Upper lobe of left lung (tissue), 4 donors: Measurements from ENCODE around the gene DUT.

Source experiments
- CTCF ChIP-seq, 6 experiments: fragments of 450-650 bp in 4 of 6; fragments of 200-600 bp in 2 of 6; sonication (generic) in 2 of 6; IDR thresholded peaks; one replicate each; pipeline ENCODE4 v1.5.1; 2016 to 2019; ENCODE audit warnings: antibody characterized with exemption in 6 of 6
- POLR2A ChIP-seq, 4 donors: fragments of 450-650 bp; IDR thresholded peaks; one replicate each; pipeline ENCODE4 v1.5.1; 2016 to 2017; ENCODE audit warnings: antibody characterized with exemption in 4 of 4, mild to moderate bottlenecking in 2 of 4
- POLR2AphosphoS5 ChIP-seq, 2 donors: sonication (generic); formaldehyde crosslinking; IDR thresholded peaks; one replicate each; pipeline ENCODE4 v1.5.1; 2017; ENCODE audit warnings: antibody characterized with exemption in 2 of 2

- TF ChIP-seq CTCF (IDR thresholded peaks at IDR 0.05) (no peak), POLR2A (IDR thresholded peaks at IDR 0.05) (no peak), POLR2AphosphoS5 (IDR thresholded peaks at IDR 0.05) (no peak)
These were observed 60.7 kb downstream of the DUT start for GRCh38 chr15:48391950-48392349.
